Measurements from ENCODE around the gene IQCF5.

- no peak for TF ChIP-seq POLR2A (IDR thresholded peaks at IDR 0.05)
- TF ChIP-seq POLR2AphosphoS5 (IDR thresholded peaks at IDR 0.05): no peak
- TF ChIP-seq CTCF (IDR thresholded peaks at IDR 0.05): no peak
These were observed 2.1 kb downstream of the IQCF5 start for GRCh38 chr3:51873253-51873766.

All from transverse colon (tissue), 4 donors.